Limb (tissue), 2 donors: ENCODE data around the gene THOC1.

Experiments used
- DNase-seq, 2 donors: peaks; one replicate each; pipeline ENCODE4 v3.0.0-alpha.2; 2016; ENCODE audit errors: extremely low spot score in 2 of 2

The THOC1 gene

GRCh38 chr18:275486-275885 lies 7.6 kb upstream of the THOC1 start:
- DNase-seq: no peak

GRCh38 chr18:274313-274712 lies 6.5 kb upstream of the THOC1 start:
- DNase-seq: no peak

GRCh38 chr18:273525-273924 lies 5.7 kb upstream of the THOC1 start:
- DNase-seq: no peak

GRCh38 chr18:272650-273049 lies 4.8 kb upstream of the THOC1 start:
- no peak for DNase-seq

GRCh38 chr18:269480-270095 lies 1.7 kb upstream of the THOC1 start:
- no peak for DNase-seq

- peak in 1 of 2 donors; percentile 25 for DNase-seq
Measured at GRCh38 chr18:267380-267687, 513 bp downstream of the THOC1 start.

- DNase-seq: no peak
Measured at GRCh38 chr18:261398-262073, 6.3 kb downstream of the THOC1 start.

- DNase-seq: no peak
Measured at GRCh38 chr18:260547-260946, 7.3 kb downstream of the THOC1 start.

- DNase-seq: no peak
Measured at GRCh38 chr18:255171-255570, 12.7 kb downstream of the THOC1 start.

GRCh38 chr18:253121-253520 lies 14.7 kb downstream of the THOC1 start:
- no peak for DNase-seq

GRCh38 chr18:251572-251971 lies 16.3 kb downstream of the THOC1 start:
- DNase-seq: no peak

- DNase-seq: no peak
Measured at GRCh38 chr18:250685-251084, 17.2 kb downstream of the THOC1 start.

GRCh38 chr18:248053-248452 lies 19.8 kb downstream of the THOC1 start:
- DNase-seq: no peak

- DNase-seq: no peak
Measured at GRCh38 chr18:245282-245847, 22.5 kb downstream of the THOC1 start.

GRCh38 chr18:240175-240574 lies 27.7 kb downstream of the THOC1 start:
- DNase-seq: no peak

- DNase-seq: no peak
Measured at GRCh38 chr18:231563-231962, 36.3 kb downstream of the THOC1 start.

- no peak for DNase-seq
Measured at GRCh38 chr18:228586-228985, 39.3 kb downstream of the THOC1 start.

GRCh38 chr18:227902-228301 lies 39.9 kb downstream of the THOC1 start:
- DNase-seq: no peak

- DNase-seq: no peak
Measured at GRCh38 chr18:227374-227773, 40.5 kb downstream of the THOC1 start.

- DNase-seq: no peak
Measured at GRCh38 chr18:225745-226144, 42.1 kb downstream of the THOC1 start.

- DNase-seq: no peak
Measured at GRCh38 chr18:220708-221107, 47.1 kb downstream of the THOC1 start.

- DNase-seq: no peak
Measured at GRCh38 chr18:217532-218336, 50.1 kb downstream of the THOC1 start.
